ENCODE data around the gene PARD3.

DNA sequence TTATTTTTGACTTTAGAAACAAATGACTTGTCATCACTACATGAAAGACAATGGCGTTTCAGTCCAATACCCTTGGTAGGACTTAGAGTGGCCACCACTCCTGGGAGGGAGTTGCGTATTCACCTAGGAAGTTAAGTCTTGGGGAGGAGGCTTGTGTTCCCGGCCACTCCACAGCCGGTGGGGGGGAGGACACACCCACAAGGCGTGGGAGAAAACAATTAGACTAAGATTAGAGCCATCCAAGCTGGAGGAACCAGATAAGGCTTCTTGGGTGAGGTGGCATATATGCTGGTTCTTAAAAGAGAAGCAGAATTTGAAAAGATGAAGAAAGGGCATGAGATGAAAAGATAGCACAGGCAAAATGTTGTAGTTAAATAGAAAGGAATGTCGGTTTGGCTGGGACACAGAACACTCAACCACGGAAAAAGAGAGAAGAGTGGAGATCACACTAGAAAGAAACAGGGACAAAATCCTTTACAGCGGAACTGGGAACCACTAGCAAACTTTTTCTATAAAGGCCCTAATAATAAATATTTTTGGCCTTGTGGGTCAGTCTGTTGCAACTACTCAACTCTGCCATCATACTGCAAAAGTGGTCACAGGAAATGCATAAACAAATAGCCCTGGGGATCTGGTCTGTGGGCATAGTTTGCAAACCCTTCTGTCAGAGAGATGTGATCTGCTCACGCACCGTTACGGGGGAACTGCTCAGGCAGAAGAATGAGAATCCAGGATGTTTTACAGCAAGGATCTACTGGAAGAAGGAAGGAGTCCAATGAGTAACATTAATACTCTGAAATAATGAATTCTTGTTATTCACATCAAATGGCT is 651.8 kb downstream of the PARD3 start:
- TF ChIP-seq, protein P1, sequence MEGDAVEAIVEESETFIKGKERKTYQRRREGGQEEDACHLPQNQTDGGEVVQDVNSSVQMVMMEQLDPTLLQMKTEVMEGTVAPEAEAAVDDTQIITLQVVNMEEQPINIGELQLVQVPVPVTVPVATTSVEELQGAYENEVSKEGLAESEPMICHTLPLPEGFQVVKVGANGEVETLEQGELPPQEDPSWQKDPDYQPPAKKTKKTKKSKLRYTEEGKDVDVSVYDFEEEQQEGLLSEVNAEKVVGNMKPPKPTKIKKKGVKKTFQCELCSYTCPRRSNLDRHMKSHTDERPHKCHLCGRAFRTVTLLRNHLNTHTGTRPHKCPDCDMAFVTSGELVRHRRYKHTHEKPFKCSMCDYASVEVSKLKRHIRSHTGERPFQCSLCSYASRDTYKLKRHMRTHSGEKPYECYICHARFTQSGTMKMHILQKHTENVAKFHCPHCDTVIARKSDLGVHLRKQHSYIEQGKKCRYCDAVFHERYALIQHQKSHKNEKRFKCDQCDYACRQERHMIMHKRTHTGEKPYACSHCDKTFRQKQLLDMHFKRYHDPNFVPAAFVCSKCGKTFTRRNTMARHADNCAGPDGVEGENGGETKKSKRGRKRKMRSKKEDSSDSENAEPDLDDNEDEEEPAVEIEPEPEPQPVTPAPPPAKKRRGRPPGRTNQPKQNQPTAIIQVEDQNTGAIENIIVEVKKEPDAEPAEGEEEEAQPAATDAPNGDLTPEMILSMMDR (conservative IDR thresholded peaks at IDR 0.05) = no peak
- TF ChIP-seq EZH2 (IDR thresholded peaks at IDR 0.05; ENCODE audit: low read depth) = no peak
